Epithelial cell of esophagus (primary cell): Measurements from ENCODE around the gene PEMT.

Experiments used
- DNase-seq: peaks from one replicate; pipeline ENCODE4 v3.0.0; 2010; ENCODE audit warnings: low read depth
- H3K4me3 ChIP-seq: 2 replicates; pipeline ENCODE4 v1.5.1; 2011; ENCODE audit warnings: mild to moderate bottlenecking, low read length, control low read depth
- TF ChIP-seq, protein P1 (sequence below): IDR thresholded peaks from 2 replicates; pipeline ENCODE4 v1.5.1; 2011; ENCODE audit warnings: low read depth, mild to moderate bottlenecking, low read length, control low read depth, inconsistent platforms; ENCODE audit not compliant: insufficient read depth; ENCODE audit errors: missing control alignments

The PEMT gene

DNA sequence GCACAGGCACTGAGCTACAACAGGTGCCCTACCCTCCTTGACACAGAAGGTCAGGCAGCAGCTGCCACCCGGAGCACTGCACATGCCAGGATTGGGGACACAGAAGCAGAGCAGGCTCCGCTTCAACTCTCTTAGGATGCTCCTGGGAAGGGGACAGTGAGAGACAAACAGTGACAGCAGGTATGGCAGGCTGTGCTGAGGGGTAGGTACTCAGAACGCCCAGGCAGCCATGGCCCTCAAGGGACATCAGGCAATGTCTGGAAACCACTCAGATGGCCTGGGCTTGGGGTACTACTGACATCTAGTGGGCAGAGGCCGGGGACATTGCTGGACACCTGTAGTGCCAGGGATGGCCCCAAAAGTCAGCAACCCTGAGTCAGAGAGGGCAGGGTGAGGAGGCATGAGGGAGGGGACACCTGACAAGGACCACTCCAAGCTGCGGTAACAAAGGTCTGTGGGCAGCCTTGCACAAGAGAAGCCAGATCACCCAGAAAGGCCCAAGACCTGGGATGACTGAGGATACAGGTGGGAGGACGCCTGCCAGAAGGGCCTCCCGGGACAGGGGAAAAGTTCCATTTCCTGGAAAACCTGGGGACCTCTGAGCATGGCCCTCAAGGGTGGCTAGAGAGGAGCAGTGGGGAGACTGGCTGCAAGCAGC lies 21.2 kb downstream of the PEMT start:
- no peak for DNase-seq
- no peak overlapping the region for H3K4me3 ChIP-seq
- TF ChIP-seq, protein P1, sequence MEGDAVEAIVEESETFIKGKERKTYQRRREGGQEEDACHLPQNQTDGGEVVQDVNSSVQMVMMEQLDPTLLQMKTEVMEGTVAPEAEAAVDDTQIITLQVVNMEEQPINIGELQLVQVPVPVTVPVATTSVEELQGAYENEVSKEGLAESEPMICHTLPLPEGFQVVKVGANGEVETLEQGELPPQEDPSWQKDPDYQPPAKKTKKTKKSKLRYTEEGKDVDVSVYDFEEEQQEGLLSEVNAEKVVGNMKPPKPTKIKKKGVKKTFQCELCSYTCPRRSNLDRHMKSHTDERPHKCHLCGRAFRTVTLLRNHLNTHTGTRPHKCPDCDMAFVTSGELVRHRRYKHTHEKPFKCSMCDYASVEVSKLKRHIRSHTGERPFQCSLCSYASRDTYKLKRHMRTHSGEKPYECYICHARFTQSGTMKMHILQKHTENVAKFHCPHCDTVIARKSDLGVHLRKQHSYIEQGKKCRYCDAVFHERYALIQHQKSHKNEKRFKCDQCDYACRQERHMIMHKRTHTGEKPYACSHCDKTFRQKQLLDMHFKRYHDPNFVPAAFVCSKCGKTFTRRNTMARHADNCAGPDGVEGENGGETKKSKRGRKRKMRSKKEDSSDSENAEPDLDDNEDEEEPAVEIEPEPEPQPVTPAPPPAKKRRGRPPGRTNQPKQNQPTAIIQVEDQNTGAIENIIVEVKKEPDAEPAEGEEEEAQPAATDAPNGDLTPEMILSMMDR: peak; percentile 30

GRCh38 chr17:17569691-17570090 lies 21.8 kb downstream of the PEMT start:
- no peak overlapping the region for H3K4me3 ChIP-seq
- no peak for DNase-seq
- TF ChIP-seq, protein P1: no peak

DNA sequence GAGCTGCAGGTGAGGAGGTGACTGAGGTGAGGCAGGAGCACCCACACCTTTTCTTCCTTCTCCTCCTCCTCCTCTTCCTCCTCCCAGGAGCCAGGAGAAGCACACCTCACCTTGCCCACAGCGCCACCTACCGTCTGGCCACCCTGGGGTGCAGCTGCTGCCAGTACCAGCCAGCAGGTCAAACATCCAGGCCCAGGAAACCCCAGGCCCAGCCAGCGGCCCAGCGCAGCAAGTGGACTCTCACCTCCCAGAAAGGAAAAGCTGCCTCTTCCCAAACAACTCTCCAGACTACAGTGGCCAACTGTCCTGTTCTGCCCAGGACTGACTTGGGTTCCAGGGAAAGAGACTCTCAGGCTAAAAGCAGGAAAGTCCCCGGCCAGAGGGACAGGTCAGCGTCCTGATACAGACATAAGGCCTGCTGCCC lies 22.7 kb downstream of the PEMT start:
- TF ChIP-seq, protein P1: peak; percentile 88
- peak; percentile 71 for DNase-seq
- H3K4me3 ChIP-seq: no peak overlapping the region

- H3K4me3 ChIP-seq: no peak overlapping the region
- TF ChIP-seq, protein P1: no peak
- DNase-seq: no peak
Measured at GRCh38 chr17:17567631-17568030, 23.9 kb downstream of the PEMT start.

DNA sequence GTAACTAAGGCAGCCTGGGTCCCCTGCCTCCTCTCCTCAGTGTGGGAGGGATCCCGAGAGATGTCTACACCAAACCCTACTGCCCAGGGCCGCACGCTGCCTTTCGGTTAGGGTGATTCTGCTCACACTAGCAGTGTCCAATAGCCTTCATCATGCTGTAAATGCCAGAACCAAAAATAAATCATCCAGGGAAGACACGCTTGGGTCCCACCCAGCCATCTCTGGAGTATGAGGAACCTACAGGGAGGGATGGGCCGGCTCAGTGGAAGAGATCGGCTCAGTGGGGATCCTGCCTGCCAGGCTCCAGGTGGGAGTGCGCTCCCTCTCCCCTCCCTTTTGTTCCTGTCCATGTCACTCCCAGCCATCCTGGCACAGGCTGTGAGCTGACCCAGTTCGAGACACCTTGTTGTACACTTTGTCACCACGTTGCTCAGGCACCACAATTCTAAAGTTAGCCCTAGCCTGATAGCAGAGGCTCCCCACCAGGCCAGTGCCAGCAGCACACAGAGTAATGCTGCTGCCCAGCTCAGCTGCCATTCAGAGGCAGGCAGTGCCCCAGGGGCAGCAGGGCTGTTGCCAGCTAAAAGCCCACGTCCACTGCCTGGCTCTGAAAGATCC lies 24.5 kb downstream of the PEMT start:
- TF ChIP-seq, protein P1: no peak
- H3K4me3 ChIP-seq: no peak overlapping the region
- no peak for DNase-seq

DNA sequence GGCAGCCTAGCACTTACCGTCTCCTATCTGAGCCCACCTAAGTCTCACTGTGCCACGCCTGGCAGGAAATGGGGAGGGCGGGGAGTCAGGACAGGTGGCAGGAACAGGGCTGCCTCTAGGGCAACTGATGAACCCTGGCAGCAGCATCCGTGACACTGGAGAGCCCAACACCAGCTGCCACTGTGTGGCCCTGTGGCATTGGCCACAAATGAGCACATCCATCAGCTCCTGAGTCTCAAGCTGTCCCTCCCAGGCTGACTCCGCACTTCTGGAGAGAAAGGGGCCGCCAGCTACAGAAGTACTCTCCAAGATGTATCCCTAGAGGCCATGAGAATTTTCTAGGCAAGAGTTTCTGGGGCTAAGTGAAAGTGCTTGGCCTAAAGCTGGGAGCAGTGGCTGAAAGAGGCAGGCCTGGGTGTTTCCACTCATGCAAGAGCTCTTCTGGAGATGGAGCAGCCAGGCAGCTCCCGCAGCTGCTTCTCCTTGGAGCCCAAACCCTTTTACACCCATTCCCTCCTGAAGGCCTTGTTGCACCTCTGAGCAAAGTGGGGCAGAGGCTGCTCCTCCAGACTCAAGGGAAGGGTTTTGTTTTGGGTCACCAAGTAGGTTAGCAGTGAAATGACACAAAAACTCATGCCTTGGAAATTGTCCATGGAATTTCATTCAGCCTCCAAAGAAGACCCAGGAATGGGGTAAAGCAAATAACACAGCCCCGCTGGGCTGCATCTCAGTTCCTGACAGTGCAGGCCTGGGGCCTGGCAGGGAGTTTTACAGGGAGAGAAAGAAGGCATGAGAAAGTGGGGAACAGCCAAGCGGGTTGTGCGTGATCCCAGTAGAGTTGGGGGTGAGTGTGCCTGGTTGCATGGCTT lies 25.8 kb downstream of the PEMT start:
- TF ChIP-seq, protein P1: no peak
- H3K4me3 ChIP-seq: no peak overlapping the region
- DNase-seq: no peak
